Activated naive CD8-positive, alpha-beta T cell treated with anti-CD3 and anti-CD28 coated beads for 36 hours (primary cell): ENCODE results near the gene OPN1SW. TPM values are rescaled to one million over a fixed set of nuclear protein-coding genes. Genes with fewer than 3 reads are reported as not detected.

ENCODE experiments used
- total RNA-seq, 2 experiments: library from RNA; stranded (reverse); gene quantifications; one replicate each; pipeline ENCODE4 v1.2.3, GENCODE V29; 2021

Gene OPN1SW
- total RNA-seq, 2 experiments from 2014 or later: not detected

Other genes with a start within 250 kb of the OPN1SW start
- gene GARIN1A, start 103.5 kb downstream of the OPN1SW start, total RNA-seq: under 1 TPM; 0.29 to 0.30 TPM
- gene CALU, start 36.4 kb downstream of the OPN1SW start, total RNA-seq: 10 to 100 TPM; 42.2 to 44.5 TPM
- 10 to 100 TPM; 10.8 to 11.0 TPM for gene CCDC136, start 16.2 kb upstream of the OPN1SW start, total RNA-seq
- under 1 TPM; 0.12 to 0.23 TPM for gene FLNC, start 54.6 kb upstream of the OPN1SW start, total RNA-seq
- 100 to 1,000 TPM; 125 to 127 TPM for gene ATP6V1F, start 87.1 kb upstream of the OPN1SW start, total RNA-seq
- under 1 TPM; 0.10 to 0.14 TPM for gene KCP, start 134.9 kb upstream of the OPN1SW start, total RNA-seq
- 1 to 10 TPM; 3.8 to 4.0 TPM for gene IRF5, start 162.1 kb upstream of the OPN1SW start, total RNA-seq